Dendritic cell treated with granulocyte-macrophage colony-stimulating factor and Interleukin-4, amounts not matched to agents 40 ng/mL and 50 ng/mL, for 4 days (primary cell): ENCODE results near the gene OR1F1.
"Not testable (repeated sequence)": the region's sequence is repeated elsewhere in the genome, so short reads cannot be mapped to it uniquely, and the experiment has no call there.

ENCODE experiments used
- H3K27ac Mint-ChIP-seq: one replicate; pipeline ENCODE4 v1.8.0; 2022; ENCODE audit warnings: mild to moderate bottlenecking, mixed read lengths
- H3K27me3 Mint-ChIP-seq: one replicate; pipeline ENCODE4 v1.8.0; 2022; ENCODE audit warnings: mild to moderate bottlenecking, mixed read lengths
- H3K36me3 Mint-ChIP-seq: one replicate; pipeline ENCODE4 v1.8.0; 2022; ENCODE audit warnings: low read depth, mixed read lengths
- H3K4me1 Mint-ChIP-seq: one replicate; pipeline ENCODE4 v1.8.0; 2022; ENCODE audit warnings: low read depth, mixed read lengths
- H3K4me3 Mint-ChIP-seq: one replicate; pipeline ENCODE4 v1.8.0; 2022; ENCODE audit warnings: mild to moderate bottlenecking, moderate library complexity, mixed read lengths
- H3K9me3 Mint-ChIP-seq: one replicate; pipeline ENCODE4 v1.8.0; 2022; ENCODE audit warnings: mixed read lengths
- intact Hi-C: fragments of 100-400 bp; cut with micrococcal nuclease; formaldehyde crosslinking; loops from one replicate; pipeline ENCODE4 v1.15.0; 2022

The OR1F1 gene

GRCh38 chr16:3187798-3188674, at the start of gene OR1F1:
TSS of gene OR1F1 (plus strand) at chr16:3188204.
- H3K9me3 Mint-ChIP-seq, result no peaks in the 10 kb centered on the region
- no peak within 1 kb of the TSS for H3K4me3 Mint-ChIP-seq
- no peak within 1 kb of the TSS for H3K27ac Mint-ChIP-seq
- intact Hi-C loops, result no loop called here
- peaks cover 40% of the 10 kb centered on the region for H3K4me1 Mint-ChIP-seq
- H3K27me3 Mint-ChIP-seq, result peaks cover 97% of the 10 kb centered on the region
- peaks cover 1% of the 10 kb centered on the region for H3K36me3 Mint-ChIP-seq

DNA sequence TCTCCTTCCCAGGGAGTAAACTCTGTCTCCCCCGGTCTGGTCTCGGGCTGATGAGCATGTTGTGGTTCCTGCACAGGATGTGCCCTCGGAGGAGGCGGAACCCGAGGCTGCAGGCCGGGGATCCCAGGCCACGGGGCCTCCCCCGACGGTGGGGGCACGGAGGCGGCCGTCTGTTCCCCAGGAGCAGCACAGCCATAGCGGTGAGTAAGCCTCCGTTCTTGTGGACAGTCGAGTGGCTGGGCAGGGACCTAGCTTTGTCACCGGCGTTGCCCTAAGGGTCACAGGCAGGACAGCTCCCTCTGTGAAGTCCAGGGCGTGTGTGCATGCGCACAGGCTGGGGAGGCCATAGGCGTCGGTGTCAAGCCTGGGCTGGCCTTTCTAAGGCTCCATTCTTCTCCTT, 49.7 kb upstream of the OR1F1 start:
- H3K27ac Mint-ChIP-seq, result no peak overlapping the region
- H3K36me3 Mint-ChIP-seq, result peaks cover 73% of the 10 kb centered on the region
- intact Hi-C loops, result no loop called here
- H3K4me3 Mint-ChIP-seq, result no peak overlapping the region
- H3K27me3 Mint-ChIP-seq, result no peaks in the 10 kb centered on the region
- H3K4me1 Mint-ChIP-seq, result peaks cover 19% of the 10 kb centered on the region
- H3K9me3 Mint-ChIP-seq, result no peaks in the 10 kb centered on the region

- peaks cover 73% of the 10 kb centered on the region for H3K36me3 Mint-ChIP-seq
- no peak overlapping the region for H3K27ac Mint-ChIP-seq
- H3K27me3 Mint-ChIP-seq, result no peaks in the 10 kb centered on the region
- no peak overlapping the region for H3K4me3 Mint-ChIP-seq
- no peaks in the 10 kb centered on the region for H3K9me3 Mint-ChIP-seq
- intact Hi-C loops, result no loop called here
- H3K4me1 Mint-ChIP-seq, result peaks cover 16% of the 10 kb centered on the region
Observed at GRCh38 chr16:3138823-3139426, 49.1 kb upstream of the OR1F1 start.

GRCh38 chr16:3139561-3139960, 48.4 kb upstream of the OR1F1 start:
- H3K9me3 Mint-ChIP-seq, intact Hi-C loops, H3K4me3 Mint-ChIP-seq, H3K27ac Mint-ChIP-seq, H3K27me3 Mint-ChIP-seq: not testable (repeated sequence)
- H3K36me3 Mint-ChIP-seq, result peaks cover 68% of the 10 kb centered on the region
- H3K4me1 Mint-ChIP-seq, result peaks cover 14% of the 10 kb centered on the region

- peaks cover 11% of the 10 kb centered on the region for H3K4me1 Mint-ChIP-seq
- H3K4me3 Mint-ChIP-seq, result no peak overlapping the region
- H3K27me3 Mint-ChIP-seq, result peaks cover 6% of the 10 kb centered on the region
- H3K36me3 Mint-ChIP-seq, result peaks cover 65% of the 10 kb centered on the region
- no peaks in the 10 kb centered on the region for H3K9me3 Mint-ChIP-seq
- intact Hi-C loops, result no loop called here
- no peak overlapping the region for H3K27ac Mint-ChIP-seq
Observed at GRCh38 chr16:3140603-3141427, 47.2 kb upstream of the OR1F1 start.

DNA sequence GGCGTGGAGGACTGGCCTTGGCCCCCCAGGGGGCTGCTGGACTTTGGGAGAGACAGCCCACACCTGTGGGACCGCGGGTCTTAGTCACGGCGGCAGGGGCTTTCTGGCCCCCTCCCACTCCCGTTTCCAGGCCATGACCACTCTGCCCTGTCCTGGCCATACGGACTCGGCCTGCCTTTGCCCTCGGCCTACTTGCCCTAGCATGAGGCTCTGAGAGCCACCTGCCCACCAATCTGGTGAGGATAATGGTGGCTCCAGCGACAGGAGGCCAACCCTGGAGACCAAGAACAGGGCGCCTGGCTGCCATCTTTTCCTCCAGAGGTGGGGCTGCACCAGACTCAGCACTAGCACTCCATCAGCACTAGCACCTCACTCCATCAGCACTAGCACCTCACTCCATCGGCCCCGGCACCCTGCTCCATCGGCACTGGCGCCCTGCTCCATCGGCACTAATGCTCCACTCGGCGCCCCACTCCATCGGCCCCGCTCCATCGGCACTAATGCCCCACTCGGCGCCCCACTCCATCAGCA, 46.2 kb upstream of the OR1F1 start:
- H3K27me3 Mint-ChIP-seq, result peaks cover 8% of the 10 kb centered on the region
- H3K27ac Mint-ChIP-seq, result no peak overlapping the region
- no peak overlapping the region for H3K4me3 Mint-ChIP-seq
- intact Hi-C loops, result no loop called here
- no peaks in the 10 kb centered on the region for H3K9me3 Mint-ChIP-seq
- peaks cover 65% of the 10 kb centered on the region for H3K36me3 Mint-ChIP-seq
- H3K4me1 Mint-ChIP-seq, result peaks cover 5% of the 10 kb centered on the region

DNA sequence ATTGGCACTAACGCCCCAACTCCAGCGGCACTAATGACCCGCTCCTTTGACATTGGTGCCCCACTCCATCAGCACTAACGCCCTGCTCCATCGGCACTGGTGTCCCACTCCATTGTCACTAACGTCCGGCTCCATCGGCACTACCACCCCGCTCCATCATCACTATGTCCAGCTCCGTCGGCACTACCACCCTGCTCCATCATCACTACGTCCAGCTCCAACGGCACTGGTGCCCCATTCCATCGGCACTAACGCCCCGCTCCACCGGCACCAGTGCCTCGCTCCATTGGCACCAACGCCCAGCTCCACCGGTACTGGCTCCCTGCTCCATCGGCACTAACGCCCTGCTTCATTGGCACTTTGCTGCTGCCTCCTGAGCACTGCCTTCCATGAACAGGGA, 45.7 kb upstream of the OR1F1 start:
- Mint-ChIP-seq H3K4me3 (no peak overlapping the region), H3K27me3 (peaks cover 8% of the 10 kb centered on the region), H3K36me3 (peaks cover 60% of the 10 kb centered on the region), H3K27ac (no peak overlapping the region), H3K9me3 (no peaks in the 10 kb centered on the region), H3K4me1 (peaks cover under 1% of the 10 kb centered on the region)
- intact Hi-C loops, result no loop called here

DNA sequence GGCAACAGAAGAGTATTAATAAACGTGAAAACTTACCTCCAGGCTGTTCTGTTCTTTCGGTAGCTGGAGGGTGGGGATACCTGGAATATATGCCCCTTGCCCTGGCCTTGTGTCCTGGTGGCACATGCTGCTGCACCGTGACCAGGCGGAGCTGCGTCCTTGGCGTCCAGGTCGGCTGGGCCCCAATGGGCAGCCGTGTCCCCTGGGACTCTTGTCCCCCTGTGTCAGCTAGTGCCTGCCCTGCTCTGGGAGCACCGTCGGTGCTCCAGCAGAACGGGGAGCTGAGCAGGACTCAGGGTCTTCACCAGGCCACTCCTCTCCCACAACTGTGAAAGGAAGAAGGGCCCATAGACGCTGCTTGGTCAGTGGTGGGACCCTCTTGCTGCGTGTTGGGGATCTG, 45.2 kb upstream of the OR1F1 start:
- Mint-ChIP-seq H3K4me3 (no peak overlapping the region), H3K36me3 (peaks cover 56% of the 10 kb centered on the region), H3K27me3 (peaks cover 12% of the 10 kb centered on the region), H3K27ac (no peak overlapping the region), H3K9me3 (no peaks in the 10 kb centered on the region), H3K4me1 (no peaks in the 10 kb centered on the region)
- intact Hi-C loops, result no loop called here

DNA sequence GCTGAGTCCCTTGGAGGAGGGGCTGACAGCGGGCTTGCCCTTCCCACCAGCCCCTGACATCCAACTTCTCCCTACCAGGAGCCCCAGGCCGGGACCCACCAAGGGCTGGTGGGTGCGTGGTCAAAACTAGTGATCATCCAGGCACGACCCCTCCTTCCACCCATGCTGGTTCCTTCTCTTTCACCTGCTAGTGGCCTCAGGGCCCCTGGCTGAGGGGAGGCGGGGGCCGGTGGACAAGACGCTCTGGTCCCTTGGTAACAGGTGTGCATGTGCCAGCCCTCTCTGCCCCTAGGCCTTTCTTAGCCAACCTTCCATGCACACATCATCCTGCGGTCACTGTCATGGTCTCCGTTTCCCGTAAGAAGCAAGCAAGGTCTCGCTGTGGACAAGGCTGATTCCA, 44.8 kb upstream of the OR1F1 start:
- no peaks in the 10 kb centered on the region for H3K4me1 Mint-ChIP-seq
- H3K27me3 Mint-ChIP-seq, result peaks cover 12% of the 10 kb centered on the region
- peaks cover 51% of the 10 kb centered on the region for H3K36me3 Mint-ChIP-seq
- intact Hi-C loops, result no loop called here
- H3K9me3 Mint-ChIP-seq, result no peaks in the 10 kb centered on the region
- no peak overlapping the region for H3K27ac Mint-ChIP-seq
- H3K4me3 Mint-ChIP-seq, result no peak overlapping the region

GRCh38 chr16:3143598-3144320, 44.2 kb upstream of the OR1F1 start:
- Mint-ChIP-seq H3K27me3 (peaks cover 12% of the 10 kb centered on the region), H3K4me3 (no peak overlapping the region), H3K27ac (no peak overlapping the region), H3K9me3 (no peaks in the 10 kb centered on the region), H3K36me3 (peaks cover 46% of the 10 kb centered on the region), H3K4me1 (no peaks in the 10 kb centered on the region)
- intact Hi-C loops, result no loop called here

DNA sequence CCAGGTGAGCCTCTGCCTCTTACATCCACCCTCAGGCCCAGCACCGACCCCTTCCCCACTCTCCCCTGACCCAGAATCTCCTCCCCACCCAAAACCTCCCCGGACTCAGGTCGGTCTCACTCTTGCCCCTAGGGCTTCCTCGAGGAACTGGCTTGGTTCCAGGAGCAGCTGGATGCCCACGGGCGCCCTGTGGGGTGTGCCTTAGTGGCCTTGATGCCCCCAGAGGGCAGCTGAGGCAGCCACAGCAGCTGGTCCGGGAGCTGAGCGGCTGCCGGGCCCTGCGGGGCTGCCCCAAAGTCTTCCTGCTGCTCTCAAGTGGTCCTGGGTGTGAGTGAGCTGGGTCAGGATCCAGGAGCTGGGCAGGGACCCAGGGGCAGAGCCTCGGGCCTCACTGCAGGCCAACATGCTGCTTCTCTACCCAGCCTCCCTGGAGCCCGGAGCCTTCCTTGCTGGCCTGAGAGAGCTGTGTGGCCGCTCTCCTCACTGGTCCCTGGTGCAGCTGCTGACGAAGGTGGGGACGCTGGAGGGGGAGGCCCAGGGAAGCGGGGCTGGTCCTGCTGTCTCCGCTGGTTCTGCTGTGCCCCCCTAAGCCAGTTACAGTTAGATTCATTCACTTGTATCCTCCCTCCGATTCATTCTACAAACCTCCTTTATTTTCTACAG, 43.6 kb upstream of the OR1F1 start:
- peaks cover 39% of the 10 kb centered on the region for H3K36me3 Mint-ChIP-seq
- intact Hi-C loops, result no loop called here
- H3K27me3 Mint-ChIP-seq, result peaks cover 12% of the 10 kb centered on the region
- H3K9me3 Mint-ChIP-seq, result no peaks in the 10 kb centered on the region
- H3K4me3 Mint-ChIP-seq, result no peak overlapping the region
- H3K27ac Mint-ChIP-seq, result no peak overlapping the region
- peaks cover 6% of the 10 kb centered on the region for H3K4me1 Mint-ChIP-seq

GRCh38 chr16:3145151-3145550, 42.9 kb upstream of the OR1F1 start:
- no peak overlapping the region for H3K27ac Mint-ChIP-seq
- no peaks in the 10 kb centered on the region for H3K9me3 Mint-ChIP-seq
- no peak overlapping the region for H3K4me3 Mint-ChIP-seq
- peaks cover 12% of the 10 kb centered on the region for H3K4me1 Mint-ChIP-seq
- peaks cover 12% of the 10 kb centered on the region for H3K27me3 Mint-ChIP-seq
- intact Hi-C loops, result no loop called here
- peaks cover 39% of the 10 kb centered on the region for H3K36me3 Mint-ChIP-seq

DNA sequence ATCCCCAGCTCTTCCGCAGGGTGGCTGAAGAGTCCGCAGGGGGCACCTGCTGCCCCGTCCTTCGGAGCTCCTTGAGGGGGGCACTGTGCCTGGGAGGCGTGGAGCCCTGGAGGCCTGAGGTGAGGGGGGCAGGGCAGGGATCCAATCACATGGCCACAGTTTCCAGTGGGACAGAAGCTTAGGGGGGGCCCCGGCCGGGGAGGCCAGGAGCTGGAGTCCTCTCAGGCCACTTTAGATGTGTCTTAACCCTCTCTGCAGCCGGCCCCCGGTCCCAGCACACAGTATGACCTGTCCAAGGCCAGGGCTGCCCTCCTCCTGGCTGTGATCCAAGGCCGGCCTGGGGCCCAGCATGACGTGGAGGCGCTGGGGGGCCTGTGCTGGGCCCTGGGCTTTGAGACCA, 42.3 kb upstream of the OR1F1 start:
- Mint-ChIP-seq H3K27ac (no peak overlapping the region), H3K9me3 (no peaks in the 10 kb centered on the region), H3K27me3 (peaks cover 13% of the 10 kb centered on the region), H3K36me3 (peaks cover 35% of the 10 kb centered on the region), H3K4me3 (no peak overlapping the region), H3K4me1 (peaks cover 13% of the 10 kb centered on the region)
- intact Hi-C loops, result no loop called here
